ENCODE results near the gene ACTR1B.
"Not testable (repeated sequence)": the region's sequence is repeated elsewhere in the genome, so short reads cannot be mapped to it uniquely, and the experiment has no call there.

The ACTR1B gene

GRCh38 chr2:97657986-97658690 is 5.7 kb downstream of the ACTR1B start:
- DNase-seq, result no peak

- no peak for DNase-seq
Measured at GRCh38 chr2:97656905-97657587, 6.8 kb downstream of the ACTR1B start.

GRCh38 chr2:97656129-97656755 is 7.6 kb downstream of the ACTR1B start:
- no peak for DNase-seq

- no peak for DNase-seq
Measured at GRCh38 chr2:97654791-97655190, 9.1 kb downstream of the ACTR1B start.

- no peak for DNase-seq
Measured at GRCh38 chr2:97654309-97654708, 9.5 kb downstream of the ACTR1B start.

GRCh38 chr2:97653874-97654273 is 10.0 kb downstream of the ACTR1B start:
- no peak for DNase-seq

- no peak for DNase-seq
Measured at GRCh38 chr2:97653473-97653872, 10.4 kb downstream of the ACTR1B start.

GRCh38 chr2:97651114-97651513 is 12.7 kb downstream of the ACTR1B start:
- DNase-seq, result no peak

GRCh38 chr2:97646977-97647376 is 16.9 kb downstream of the ACTR1B start:
- no peak for DNase-seq

GRCh38 chr2:97645695-97646629 is 17.9 kb downstream of the ACTR1B start, which contains the start of gene COX5B:
Gene COX5B (plus strand): TSS chr2:97646062. CDS start chr2:97646087, 25 bp downstream.
- peak; percentile 98 for DNase-seq

- no peak for DNase-seq
Measured at GRCh38 chr2:97645112-97645694, 18.6 kb downstream of the ACTR1B start.

GRCh38 chr2:97644023-97644717 is 19.7 kb downstream of the ACTR1B start:
- no peak for DNase-seq

GRCh38 chr2:97626049-97626430 is 37.8 kb downstream of the ACTR1B start:
- not testable (repeated sequence) for DNase-seq

GRCh38 chr2:97625354-97626048 is 38.3 kb downstream of the ACTR1B start:
- DNase-seq, result not testable (repeated sequence)

- DNase-seq, result not testable (repeated sequence)
Measured at GRCh38 chr2:97622976-97623375, 40.9 kb downstream of the ACTR1B start.

GRCh38 chr2:97620492-97620891 is 43.4 kb downstream of the ACTR1B start:
- DNase-seq, result not testable (repeated sequence)

GRCh38 chr2:97618939-97619827 is 44.7 kb downstream of the ACTR1B start:
- peak in 1 of 2 donors; percentile 40 for DNase-seq

GRCh38 chr2:97617911-97618310 is 45.9 kb downstream of the ACTR1B start:
- no peak for DNase-seq

GRCh38 chr2:97615746-97616145 is 48.1 kb downstream of the ACTR1B start:
- not testable (repeated sequence) for DNase-seq

- not testable (repeated sequence) for DNase-seq
Measured at GRCh38 chr2:97611895-97612294, 51.9 kb downstream of the ACTR1B start.

Data from CD4-positive, alpha-beta T cell treated with Interleukin-1 beta for 1 hour (primary cell).